ENCODE measurements around the gene URB1. TPM values are rescaled to one million over a fixed set of nuclear protein-coding genes. Genes with fewer than 3 reads are reported as not detected.
"Not testable (repeated sequence)": the region's sequence is repeated elsewhere in the genome, so short reads cannot be mapped to it uniquely, and the experiment has no call there.

URB1 gene, protein sequence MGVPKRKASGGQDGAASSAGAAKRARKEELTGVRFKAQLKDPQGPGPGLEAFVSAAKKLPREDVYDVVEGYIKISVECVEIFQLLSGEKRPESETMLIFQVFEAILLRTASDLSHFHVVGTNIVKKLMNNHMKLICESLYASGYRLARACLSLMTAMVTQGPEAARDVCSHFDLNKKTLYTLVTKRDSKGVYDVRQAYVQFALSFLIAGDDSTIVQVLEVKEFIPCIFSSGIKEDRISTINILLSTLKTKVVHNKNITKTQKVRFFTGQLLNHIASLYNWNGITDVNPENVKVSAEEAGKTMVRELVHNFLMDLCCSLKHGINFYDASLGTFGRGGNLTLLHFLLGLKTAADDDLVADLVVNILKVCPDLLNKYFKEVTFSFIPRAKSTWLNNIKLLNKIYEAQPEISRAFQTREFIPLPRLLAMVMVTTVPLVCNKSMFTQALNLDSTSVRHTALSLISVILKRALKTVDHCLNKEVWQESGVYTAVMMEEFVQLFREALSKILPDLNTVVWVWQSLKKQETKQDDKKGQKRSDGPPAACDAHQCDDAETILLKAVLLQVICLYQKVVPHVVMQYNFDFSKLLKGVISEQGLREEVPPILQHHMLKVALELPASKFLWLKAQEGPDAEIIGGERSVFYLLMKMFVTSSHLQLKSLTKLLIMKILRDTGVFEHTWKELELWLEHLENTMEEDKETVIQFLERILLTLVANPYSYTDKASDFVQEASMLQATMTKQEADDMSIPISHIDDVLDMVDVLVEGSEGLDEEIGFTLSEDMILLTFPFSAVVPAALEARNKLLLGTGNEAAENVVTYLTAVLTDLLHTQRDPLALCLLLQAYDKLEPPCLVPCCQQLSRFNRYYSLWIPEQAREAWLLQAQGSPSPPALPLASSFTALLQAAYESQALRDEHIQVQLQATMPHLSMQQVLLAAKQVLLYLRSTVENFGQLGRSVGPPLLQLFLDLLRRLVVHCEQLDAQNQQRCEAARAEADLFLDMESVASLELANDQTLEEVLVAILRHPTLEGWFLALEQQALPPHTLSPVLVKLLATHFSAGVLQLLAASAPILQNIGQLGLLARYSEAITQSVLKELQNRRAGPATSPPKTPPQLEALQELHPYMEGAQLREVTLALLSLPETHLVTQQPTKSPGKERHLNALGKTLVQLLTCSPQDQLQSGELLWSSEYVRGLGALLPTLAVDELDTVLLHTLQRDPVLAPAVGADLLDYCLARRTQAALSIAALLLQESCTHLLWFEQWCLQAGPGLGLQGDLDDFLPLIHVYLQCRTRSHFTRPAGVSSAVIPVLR (N-terminal part only)
- total RNA-seq (2014; rRNA removed; shearing (Covaris generic)), result 12.6 and 20.9 TPM in 2 replicates

DNA sequence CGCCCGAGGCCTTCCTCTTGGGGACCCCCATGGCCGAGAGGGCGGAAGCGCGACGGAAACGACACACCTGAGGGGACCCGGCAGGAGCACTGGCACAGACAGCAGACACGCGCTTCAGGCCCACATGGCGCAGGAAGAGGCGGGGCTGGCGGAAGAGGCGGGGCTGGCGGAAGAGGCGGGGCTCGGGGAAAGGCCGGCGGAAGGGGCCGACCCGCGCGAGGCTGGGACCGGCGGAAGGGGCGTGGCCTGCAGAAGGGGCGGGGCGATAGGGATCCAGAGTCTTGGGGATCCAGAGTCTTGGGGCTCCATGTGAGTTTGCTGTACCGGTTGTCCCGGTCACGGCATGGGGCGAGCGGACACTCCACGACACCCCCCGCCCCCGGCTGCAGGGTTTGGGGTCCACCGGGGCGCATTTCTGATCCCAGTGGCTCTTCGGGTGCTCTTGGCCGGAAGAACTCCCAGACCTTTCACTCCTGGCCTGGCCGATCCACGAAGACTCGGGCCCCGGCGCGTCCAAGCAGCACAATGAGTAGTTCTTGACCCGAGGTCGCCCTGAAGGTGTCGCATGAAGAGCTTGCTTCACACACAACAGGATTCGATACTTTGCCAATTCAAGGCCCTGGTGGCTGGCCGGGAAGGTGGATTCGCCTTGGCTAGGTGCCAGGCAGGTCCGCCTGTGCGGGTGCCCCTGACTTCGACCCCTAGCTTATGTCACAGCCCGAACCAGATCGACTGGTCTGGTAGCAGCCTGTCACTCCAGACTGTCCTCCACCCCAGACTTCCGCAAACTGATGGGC, at the start of gene URB1:
TSS of gene URB1 (minus strand) at position 133 of the 797 bp plus-strand sequence. CDS start at position 31, 102 bp downstream.
- in situ Hi-C loops (cut with HindIII; ENCODE audit: low sequenced_read_pairs), result no loop called here

DNA sequence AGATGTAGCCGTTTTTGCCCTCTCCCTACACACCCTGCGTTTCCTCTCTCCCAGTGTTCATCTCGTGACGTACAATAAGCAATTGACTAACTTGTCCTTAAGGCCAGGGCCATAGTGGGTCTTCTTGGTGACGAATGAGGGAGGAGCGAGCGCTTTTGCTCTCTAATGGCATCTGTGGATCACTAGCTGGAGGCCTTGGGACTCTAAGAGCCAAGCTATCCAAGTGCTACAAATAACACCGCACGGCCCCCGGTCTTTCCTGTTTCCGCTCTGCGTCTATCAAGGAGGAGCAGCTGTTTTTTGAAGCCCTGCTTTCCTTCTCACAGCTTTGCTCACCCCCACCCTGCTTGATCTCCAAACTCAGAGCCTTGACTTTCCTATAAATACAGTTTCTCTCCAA, 44.9 kb upstream of the URB1 start:
- in situ Hi-C loops (cut with HindIII; ENCODE audit: low sequenced_read_pairs), result no loop called here
- DNase-seq (ENCODE audit: low spot score), result no peak

More for the DNA sequence above, at the start of gene URB1:
- peak; percentile 91 for DNase-seq (ENCODE audit: low spot score)

DNA sequence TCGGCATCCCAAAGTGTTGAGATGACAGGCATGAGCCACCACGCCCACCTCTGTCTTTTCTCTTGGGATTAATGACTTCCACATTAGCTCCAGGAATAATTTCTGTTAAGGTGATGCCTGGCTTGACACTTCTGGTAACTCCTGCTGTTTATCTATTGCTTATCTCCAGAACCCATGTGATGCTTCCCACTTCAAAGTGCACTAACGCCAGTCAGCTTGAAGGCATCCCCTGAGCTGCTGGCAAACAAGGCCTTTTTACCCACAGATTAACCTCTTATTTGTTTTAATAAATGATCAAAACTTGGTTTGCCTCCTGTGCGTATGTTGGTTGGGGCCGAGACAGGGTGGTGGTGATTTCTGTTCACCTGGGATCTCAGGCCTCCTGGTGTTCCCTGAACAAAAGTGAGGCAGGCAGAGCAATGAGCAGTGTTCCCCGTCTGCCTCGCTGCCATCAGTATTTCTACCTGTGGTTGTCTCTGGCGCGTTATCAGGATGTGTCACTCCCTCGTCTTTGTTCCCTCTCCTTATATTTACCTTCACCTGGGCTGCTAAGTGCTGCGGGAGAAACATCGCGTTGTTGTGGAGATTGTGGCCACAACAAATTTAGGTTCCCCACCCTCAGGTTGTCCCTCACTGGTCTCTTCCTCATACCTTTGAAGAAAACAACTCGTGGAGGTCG, 40.3 kb upstream of the URB1 start:
- in situ Hi-C loops (cut with HindIII; ENCODE audit: low sequenced_read_pairs); DNase-seq (ENCODE audit: low spot score): not testable (repeated sequence)

DNA sequence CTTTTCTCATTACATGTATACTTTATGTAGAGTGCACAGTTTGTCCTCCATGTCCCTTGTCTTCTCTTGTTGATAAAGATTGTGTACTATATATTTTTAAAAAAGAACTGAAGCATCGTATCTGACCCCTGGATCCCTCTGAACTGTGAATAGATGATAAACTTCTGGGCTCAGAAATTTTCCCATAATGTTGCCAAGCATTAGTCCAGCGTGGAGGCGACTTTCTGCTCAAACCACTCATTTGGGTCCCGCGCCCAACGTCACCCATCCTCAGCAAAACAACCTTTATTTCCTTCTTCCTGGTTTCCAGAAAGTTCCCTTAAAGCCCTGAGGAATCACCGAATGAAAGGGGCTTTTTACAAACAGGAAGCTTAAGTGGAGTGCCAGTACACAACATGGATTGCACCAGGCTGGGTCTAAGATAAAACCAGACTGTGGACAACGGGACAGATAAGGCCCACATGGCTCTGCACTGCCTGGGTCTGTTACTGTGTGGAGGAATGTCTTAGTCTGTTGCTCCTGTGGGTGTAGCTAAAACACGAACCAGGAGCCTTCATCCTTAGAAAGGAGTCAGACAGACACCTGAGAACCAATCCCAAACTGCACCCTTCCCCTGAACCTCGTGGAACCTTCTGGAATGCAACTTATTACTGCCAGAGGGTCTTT, 35.3 kb upstream of the URB1 start:
- in situ Hi-C loops (cut with HindIII; ENCODE audit: low sequenced_read_pairs), result no loop called here
- no peak for DNase-seq (ENCODE audit: low spot score)

DNA sequence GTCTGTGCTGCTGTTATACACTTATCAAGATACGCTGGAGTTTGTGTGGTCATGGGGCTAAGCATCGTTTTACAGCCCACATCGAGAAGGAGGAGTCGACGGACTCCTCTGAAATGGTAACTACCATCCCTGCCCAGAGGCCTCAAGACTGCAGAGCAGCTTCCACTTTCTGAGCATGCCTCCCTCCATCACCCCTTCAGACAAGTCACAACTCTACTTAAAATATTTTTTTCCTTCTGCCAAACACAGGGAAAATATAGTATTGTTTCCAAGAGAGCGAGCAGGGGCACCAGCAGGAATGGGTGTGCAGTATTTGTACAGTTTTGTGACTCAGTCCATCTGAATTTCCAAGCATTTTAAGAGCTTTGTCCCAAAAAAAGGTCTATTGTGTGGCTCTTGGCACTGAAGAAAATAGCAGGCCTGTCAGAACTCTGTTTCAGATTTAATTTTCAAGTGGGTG, 33.8 kb upstream of the URB1 start:
- DNase-seq (ENCODE audit: low spot score), result no peak
- in situ Hi-C loops (cut with HindIII; ENCODE audit: low sequenced_read_pairs), result no loop called here

DNA sequence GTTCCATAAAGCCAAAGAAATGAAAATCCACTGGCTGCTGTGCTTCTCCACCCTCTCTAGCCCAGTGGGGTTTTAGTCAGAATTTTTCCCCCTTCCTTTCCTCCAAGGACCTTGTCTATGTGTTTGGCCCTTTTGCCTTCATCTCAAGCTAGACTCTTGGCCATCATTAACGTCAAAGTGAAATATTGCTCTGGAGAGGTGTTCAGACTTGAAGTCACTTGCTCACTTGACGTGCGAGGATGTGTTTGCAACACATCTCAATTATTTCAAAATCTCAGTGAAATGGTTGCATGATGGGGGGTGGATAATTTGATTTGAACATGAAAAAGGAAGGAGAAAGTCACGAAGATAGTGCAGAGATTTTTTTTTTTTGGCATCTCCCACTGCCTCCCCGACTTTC, 33.3 kb upstream of the URB1 start:
- no peak for DNase-seq (ENCODE audit: low spot score)
- in situ Hi-C loops (cut with HindIII; ENCODE audit: low sequenced_read_pairs), result no loop called here

DNA sequence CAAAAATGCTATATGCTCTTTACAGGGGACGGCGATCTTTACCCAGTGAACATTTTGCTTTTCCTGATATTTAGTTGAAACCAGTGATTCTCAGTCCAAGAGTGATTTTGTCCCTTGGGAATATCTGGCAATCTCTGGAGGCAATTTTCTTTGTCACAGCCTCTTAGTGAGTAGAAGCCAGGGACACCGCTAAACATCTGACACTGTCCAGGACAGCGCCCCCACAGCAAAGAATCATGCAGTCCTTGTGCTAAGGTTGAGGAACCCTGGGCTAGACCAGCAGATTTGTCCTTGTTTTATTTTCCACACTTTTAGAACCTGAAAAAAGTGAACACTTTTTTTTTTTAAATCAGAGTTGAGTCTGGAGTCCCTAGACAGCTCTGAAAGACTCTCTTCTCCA, 32.8 kb upstream of the URB1 start:
- in situ Hi-C loops (cut with HindIII; ENCODE audit: low sequenced_read_pairs), result no loop called here

DNA sequence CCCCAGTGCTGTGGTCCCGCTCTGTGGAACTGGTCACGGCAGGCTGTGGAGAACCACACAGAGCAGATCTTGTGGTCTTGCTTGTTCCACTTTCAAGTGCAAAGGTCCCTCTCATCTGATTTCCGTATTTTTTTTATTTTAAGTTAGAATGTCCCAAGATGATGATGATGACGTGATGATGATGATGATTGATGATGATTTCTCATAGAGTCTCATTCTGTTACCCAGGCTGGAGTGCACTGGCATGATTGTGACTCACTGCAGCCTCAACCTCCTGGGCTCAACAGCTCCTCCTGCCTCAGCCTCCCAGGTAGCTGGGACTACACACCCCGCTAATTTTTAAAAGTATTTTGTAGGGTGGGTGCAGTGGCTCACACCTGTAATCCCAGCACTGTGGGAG, 31.9 kb upstream of the URB1 start:
- in situ Hi-C loops (cut with HindIII; ENCODE audit: low sequenced_read_pairs), result no loop called here
- no peak for DNase-seq (ENCODE audit: low spot score)

More for the DNA sequence above, 32.8 kb upstream of the URB1 start:
- no peak for DNase-seq (ENCODE audit: low spot score)

DNA sequence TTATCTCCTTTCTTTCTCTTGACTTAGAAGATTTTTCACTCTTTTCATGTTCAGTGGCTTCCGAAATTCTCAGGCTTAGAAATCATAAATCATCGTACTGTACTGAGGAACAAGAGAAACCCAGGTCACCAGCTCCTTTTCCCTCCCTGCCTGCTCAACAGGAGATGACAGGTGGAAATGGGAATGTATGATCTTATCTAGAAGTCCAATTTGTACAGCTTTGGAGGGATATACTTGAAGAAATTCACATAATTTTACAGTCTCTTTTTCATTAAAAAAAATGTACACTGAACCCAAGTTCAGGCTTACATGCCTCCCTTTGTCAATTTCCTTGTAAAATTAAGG, 31.4 kb upstream of the URB1 start:
- no peak for DNase-seq (ENCODE audit: low spot score)
- in situ Hi-C loops (cut with HindIII; ENCODE audit: low sequenced_read_pairs), result no loop called here

DNA sequence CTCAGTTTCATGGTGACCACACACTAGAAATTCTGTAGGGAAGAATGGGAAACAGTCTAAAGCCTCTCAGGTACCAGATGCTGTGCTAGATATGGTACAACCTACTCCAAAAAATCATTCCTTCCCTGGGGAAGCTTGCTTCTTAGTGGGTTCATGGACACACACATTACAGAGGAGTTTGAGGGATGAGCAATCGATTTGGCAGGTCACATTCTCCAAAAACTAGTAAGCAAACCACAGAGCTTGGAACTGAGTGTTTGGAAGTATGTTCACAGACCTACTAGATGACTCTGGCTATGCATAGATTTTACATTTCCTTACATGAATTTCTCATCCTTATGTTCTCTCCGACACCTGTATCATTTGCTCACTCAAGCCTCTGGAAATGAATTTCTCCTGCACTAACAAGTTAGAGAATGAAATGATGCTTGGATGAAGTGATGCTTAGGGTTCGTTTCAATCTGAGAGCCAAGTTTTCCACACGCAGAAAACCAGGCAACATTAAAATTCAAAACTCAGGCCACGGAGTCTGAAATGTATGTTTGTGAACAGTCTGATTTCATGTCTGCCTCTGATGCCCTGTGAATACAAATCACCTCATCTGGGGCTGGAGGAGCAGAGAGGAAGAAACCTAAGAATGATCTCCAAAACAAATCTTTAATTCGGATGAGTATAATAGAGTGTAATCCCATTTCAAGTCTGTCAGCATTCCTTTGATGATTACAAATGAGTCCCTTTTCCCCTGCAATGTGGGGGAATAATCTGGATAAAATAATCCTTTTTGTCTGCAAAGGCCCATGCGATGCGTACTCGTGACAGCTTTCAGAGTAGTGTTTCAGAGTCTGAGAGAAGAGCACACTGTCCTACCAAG, 30.7 kb upstream of the URB1 start:
- no peak for DNase-seq (ENCODE audit: low spot score)
- in situ Hi-C loops (cut with HindIII; ENCODE audit: low sequenced_read_pairs), result no loop called here

DNA sequence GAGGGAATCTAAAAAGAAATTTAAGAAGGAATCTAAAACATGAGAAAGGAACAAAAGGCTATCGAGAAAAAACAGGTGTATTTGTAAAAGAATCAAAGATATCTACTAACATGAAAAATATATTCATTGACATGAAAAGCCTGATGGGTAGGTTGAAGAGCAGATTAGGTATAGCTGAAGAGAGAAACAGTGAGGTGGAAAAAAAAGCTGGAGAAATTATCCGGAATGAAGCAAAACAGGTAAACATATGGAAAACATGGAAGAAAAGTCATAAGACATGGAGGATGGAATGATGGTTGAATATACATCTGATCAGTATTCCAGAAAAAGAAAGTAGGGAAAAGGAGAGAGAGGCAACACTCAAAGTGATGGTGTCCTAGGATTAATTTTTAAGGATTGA, 29.3 kb upstream of the URB1 start:
- no peak for DNase-seq (ENCODE audit: low spot score)
- in situ Hi-C loops (cut with HindIII; ENCODE audit: low sequenced_read_pairs), result no loop called here

DNA sequence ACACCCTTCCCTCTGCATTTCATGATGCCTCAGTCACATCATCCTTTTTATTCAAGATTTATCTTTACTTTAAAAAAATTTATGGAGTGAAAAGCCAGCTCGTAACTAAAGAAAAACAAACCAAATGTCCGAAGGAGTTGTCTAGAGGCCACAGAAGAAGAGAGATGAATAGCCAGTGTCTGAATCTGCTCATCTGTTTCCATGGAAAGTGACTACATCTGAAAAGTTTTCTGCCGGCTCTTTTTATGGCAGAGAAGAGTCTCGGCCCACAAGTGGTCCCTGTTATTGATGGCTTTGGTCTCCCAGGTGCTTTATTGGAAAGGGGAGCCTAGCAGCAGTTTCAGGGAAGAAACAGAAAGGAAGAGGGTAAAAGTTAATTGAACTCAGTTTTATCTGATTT, 25.3 kb upstream of the URB1 start:
- in situ Hi-C loops (cut with HindIII; ENCODE audit: low sequenced_read_pairs), result no loop called here
- DNase-seq (ENCODE audit: low spot score), result no peak

DNA sequence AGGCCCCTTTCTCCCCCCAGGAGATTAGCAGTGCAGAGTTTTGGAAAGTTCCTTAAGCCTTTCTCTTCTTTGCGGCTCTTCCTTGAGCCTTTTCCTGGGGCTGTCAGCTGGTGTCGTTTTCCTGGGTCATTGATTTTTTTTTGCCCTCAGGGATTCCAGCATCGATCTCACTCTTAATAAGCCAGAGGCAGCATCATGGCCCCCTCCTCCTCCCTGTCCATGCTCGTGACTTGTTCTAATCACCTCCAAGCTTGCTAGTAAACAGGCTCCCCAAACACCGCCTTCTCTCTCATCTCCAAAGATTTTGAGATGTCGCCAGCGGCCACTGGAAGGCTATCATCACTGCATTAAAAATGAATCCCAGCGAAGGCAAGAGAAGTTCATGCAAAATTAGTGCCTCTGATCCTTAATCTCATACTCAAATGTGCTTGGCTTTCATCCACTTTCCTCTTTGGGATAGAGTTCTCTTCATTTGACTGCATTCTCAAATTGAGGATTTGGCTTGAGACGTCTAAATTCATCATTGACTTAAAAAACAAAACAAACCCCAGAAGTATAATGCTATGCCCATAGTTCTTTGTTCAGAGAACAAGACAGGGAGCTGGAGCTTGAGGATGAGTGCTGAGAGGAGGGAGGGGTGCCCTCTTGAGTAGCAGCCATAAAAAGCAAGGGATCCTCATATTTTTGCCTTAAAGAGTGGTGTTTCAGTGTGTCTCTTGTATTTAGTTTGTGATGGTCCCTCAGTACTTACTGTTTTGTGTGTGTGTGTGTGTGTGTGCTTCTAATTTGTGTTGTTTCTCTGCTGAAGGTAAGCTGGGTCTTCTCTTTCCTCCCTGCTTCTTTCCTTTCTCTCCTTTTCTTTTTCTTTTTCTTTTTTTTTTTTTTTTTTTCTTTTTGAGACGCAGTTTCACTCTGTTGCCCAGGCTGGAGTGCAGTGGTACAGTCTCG, 22.9 kb upstream of the URB1 start:
- in situ Hi-C loops (cut with HindIII; ENCODE audit: low sequenced_read_pairs), result no loop called here
- no peak for DNase-seq (ENCODE audit: low spot score)

DNA sequence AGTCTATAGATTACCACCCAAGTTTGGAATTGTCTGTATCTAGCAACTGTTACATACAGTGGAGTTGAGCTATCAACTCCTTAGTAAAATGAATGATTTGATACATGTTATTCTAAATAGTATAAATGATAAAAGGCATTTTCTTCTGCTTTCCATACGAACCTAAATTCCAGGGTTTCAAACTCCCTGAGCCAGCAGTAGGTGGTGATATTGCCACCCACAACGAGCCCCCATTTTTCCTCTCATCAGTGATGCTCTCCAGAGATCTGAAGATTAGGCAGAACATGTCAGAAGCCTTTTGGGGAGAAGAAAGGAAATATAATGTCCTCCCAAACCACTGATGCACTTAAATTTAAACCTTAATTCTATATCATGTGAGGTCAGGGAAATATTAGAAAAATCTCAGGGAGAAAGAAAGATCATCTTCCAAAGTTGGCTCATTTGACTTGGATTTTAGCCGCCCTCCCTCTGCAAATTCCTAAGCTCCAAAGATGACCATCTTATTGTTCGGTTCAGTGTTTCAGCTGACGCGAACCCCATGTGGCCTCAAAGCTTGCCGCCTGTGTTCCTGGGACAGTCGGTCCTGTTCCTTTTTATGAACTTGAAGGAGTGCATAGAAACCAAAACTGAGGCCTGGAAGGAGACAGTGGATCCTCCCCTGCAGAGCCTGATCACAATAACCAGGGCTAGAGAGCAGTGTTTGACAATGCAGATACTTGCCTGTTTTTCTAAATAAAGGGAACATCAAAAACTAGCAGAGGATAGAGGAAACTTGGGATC, 22.0 kb upstream of the URB1 start:
- in situ Hi-C loops (cut with HindIII; ENCODE audit: low sequenced_read_pairs), result no loop called here
- peak; percentile 35 for DNase-seq (ENCODE audit: low spot score)

All from G401 (cell line).